ENCODE measurements around the gene P2RX7. TPM values are rescaled to one million over a fixed set of nuclear protein-coding genes. Genes with fewer than 3 reads are reported as not detected.

Gene P2RX7
- polyA plus RNA-seq, 2 of the 4 experiments (the other 2 are of a cell fraction) = 0.03 TPM; not detected in 1

DNA sequence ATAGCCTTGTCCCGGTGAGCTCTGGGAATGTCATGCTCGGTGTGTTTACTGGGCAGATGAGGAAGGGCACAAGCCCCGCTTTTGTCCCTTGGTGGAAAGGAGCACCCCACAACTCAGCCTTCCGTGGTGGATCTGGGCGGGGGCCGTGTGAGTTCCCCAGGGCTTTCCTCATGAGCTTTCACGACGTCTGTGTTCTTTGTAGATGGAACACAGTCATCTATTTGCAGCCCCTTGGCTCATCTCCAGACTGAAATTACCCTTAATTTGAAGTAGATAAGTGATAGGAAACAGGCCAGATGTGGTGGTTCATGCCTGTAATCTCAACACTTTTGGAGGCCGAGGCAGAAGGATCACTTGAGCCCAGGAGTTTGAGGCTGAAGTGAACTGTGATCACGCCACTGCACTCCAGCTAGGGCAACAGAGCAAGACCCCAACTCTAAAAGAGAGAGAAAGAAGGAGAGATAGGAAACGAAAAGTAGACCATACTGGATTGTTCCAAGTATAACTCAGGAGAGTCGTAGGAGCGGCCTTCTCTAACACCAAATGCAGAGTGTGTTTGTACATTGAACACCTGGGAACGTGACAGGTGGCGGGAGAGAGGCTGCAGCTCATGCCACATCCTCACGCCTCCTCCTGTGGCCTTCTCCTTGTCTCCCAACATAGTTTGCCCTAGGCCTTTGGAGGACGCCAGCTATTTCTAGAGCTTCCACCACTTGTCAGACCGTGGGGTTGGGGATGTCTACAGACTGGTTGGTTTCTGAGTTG lies 86.1 kb downstream of the P2RX7 start:
- no peaks in the 10 kb centered on the region for H3K9me3 ChIP-seq
- DNase-seq (ENCODE audit: low read depth in 1 of 2, low spot score in 1 of 2) (no peak), ATAC-seq (no peak), FAIRE-seq (no peak)
- peaks cover 30% of the 10 kb centered on the region for H3K4me1 ChIP-seq
- WGBS (ENCODE audit: missing lambda C conversion rate) = 85% methylated on average over 18 of the region's 18 CpGs
- CTCF ChIA-PET = interaction anchor here (0.6 to 4.6 kb wide), 3 partner anchors 11 to 303 kb away, joined by 3 to 29 read pairs (median 4); no protein-coding TSS in a partner anchor
- H3K27ac ChIP-seq = no peak overlapping the region
- TF ChIP-seq RCOR1 (IDR thresholded peaks at IDR 0.05; ENCODE audit: low read depth, low read length) = no peak
- no peak for TF ChIP-seq FOSB (CRISPR knock-in tag; IDR thresholded peaks at IDR 0.05)
- no peak for TF ChIP-seq JUN (IDR thresholded peaks at IDR 0.05)
- no peak for TF ChIP-seq FOXS1 (CRISPR knock-in tag; IDR thresholded peaks at IDR 0.05)
- TF ChIP-seq MAFK (IDR thresholded peaks at IDR 0.05; ENCODE audit: partially characterized antibody) = no peak
- TF ChIP-seq, protein P1, sequence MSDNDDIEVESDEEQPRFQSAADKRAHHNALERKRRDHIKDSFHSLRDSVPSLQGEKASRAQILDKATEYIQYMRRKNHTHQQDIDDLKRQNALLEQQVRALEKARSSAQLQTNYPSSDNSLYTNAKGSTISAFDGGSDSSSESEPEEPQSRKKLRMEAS (IDR thresholded peaks at IDR 0.05) = no peak
- no peak overlapping the region for H3K4me3 ChIP-seq
- H3K4me2 ChIP-seq = no peak overlapping the region
- POLR2A ChIA-PET = no interaction called here

DNA sequence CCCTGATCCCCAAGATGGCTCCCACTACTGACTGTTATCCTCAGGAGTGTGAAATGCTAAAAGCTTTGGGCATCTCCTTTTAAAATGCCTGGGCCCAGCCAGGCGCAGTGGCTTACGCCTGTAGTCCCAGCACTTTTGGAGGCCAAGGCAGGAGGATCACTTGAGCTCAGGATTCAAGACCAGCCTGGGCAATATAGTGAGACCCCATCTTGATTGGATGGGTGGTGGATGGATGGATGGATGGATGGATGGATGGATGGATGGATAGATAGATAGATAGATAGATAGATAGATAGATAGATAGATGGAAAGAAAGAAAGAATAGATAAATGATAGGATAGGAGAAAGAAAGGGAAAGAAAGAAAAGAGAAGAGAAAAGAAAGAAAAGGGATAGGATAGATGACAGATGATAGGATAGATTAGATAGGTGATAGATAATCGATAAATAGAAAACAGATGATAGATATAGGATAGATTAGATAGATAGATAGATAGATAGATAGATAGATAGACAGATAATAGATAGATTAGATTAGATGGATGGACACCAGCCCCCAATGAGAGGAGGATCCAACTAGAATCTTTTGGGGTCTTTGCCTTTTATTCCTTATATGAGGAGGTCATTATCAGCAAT lies 86.8 kb downstream of the P2RX7 start:
- FAIRE-seq = no peak
- no peaks in the 10 kb centered on the region for H3K9me3 ChIP-seq
- POLR2A ChIA-PET = no interaction called here

DNA sequence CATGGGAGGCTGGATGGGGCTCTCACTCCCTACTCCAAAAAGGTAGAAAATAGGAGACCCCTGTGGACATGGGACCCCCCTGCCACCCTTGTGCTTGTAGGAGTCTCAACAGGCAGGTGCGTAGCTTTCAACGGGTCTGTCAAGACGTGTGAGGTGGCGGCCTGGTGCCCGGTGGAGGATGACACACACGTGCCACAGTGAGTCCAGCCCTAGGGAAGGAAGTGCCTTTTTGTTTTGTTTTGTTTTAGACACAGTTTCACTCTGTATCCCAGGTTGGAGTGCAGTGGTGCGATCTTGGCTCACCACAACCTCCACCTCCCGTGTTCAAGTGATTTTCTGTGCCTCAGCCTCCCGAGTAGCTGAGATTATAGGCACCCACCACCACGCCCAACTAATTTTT lies 90.2 kb downstream of the P2RX7 start:
- POLR2A ChIA-PET = no interaction called here
- no peak overlapping the region for H3K27ac ChIP-seq
- no peak for ATAC-seq
- no peak for FAIRE-seq
- no peaks in the 10 kb centered on the region for H3K9me3 ChIP-seq
- no peak overlapping the region for H3K4me3 ChIP-seq
- no peak for TF ChIP-seq FOXS1 (CRISPR knock-in tag; IDR thresholded peaks at IDR 0.05)
- TF ChIP-seq HOXB13 (CRISPR knock-in tag; IDR thresholded peaks at IDR 0.05; ENCODE audit: low read depth) = no peak
- no peak for TF ChIP-seq HOXB5 (CRISPR knock-in tag; IDR thresholded peaks at IDR 0.05)
- no peak for TF ChIP-seq HEYL (CRISPR knock-in tag; IDR thresholded peaks at IDR 0.05)
- TF ChIP-seq PHF8 (IDR thresholded peaks at IDR 0.05; ENCODE audit: borderline replicate concordance, low read depth) = no peak
- no peak for TF ChIP-seq GATA3 (IDR thresholded peaks at IDR 0.05; ENCODE audit: borderline replicate concordance)
- H3K4me2 ChIP-seq = no peak overlapping the region
- 93% methylated on average over 10 of the region's 10 CpGs for WGBS (ENCODE audit: missing lambda C conversion rate)
- CTCF ChIA-PET = interaction anchor here (2.1 kb wide), 1 partner anchor 91 kb away, joined by 4 read pairs; no protein-coding TSS in a partner anchor
- no peaks in the 10 kb centered on the region for H3K4me1 ChIP-seq
- no peak for DNase-seq (ENCODE audit: low read depth in 1 of 2, low spot score in 1 of 2)

More for the DNA sequence above, 86.8 kb downstream of the P2RX7 start:
- Histone ChIP-seq H3K27ac (no peak overlapping the region), H3K4me1 (peaks cover 24% of the 10 kb centered on the region), H3K4me2 (no peak overlapping the region), H3K4me3 (no peak overlapping the region)
- ATAC-seq (no peak), DNase-seq (ENCODE audit: low read depth in 1 of 2, low spot score in 1 of 2) (no peak)
- WGBS (ENCODE audit: missing lambda C conversion rate) = 88% methylated on average over 3 of the region's 3 CpGs
- CTCF ChIA-PET = interaction anchor here (4.6 kb wide), 1 partner anchor 10 kb away, joined by 29 read pairs; no protein-coding TSS in a partner anchor
- TF ChIP-seq HOXB5 (CRISPR knock-in tag; IDR thresholded peaks at IDR 0.05) = no peak
- no peak for TF ChIP-seq RCOR1 (IDR thresholded peaks at IDR 0.05; ENCODE audit: low read depth, low read length)
- TF ChIP-seq FOSL2 (IDR thresholded peaks at IDR 0.05) = no peak
- TF ChIP-seq FOSL2 (CRISPR knock-in tag; IDR thresholded peaks at IDR 0.05) = no peak
- no peak for TF ChIP-seq ZC3H11A (IDR thresholded peaks at IDR 0.05)
- TF ChIP-seq, protein P2, sequence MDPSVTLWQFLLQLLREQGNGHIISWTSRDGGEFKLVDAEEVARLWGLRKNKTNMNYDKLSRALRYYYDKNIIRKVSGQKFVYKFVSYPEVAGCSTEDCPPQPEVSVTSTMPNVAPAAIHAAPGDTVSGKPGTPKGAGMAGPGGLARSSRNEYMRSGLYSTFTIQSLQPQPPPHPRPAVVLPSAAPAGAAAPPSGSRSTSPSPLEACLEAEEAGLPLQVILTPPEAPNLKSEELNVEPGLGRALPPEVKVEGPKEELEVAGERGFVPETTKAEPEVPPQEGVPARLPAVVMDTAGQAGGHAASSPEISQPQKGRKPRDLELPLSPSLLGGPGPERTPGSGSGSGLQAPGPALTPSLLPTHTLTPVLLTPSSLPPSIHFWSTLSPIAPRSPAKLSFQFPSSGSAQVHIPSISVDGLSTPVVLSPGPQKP (IDR thresholded peaks at IDR 0.05; ENCODE audit: low read depth, low read length) = no peak
- no peak for TF ChIP-seq MAFK (IDR thresholded peaks at IDR 0.05; ENCODE audit: partially characterized antibody)
- no peak for TF ChIP-seq EHMT2 (IDR thresholded peaks at IDR 0.05; ENCODE audit: low read depth)
- TF ChIP-seq, protein P3, sequence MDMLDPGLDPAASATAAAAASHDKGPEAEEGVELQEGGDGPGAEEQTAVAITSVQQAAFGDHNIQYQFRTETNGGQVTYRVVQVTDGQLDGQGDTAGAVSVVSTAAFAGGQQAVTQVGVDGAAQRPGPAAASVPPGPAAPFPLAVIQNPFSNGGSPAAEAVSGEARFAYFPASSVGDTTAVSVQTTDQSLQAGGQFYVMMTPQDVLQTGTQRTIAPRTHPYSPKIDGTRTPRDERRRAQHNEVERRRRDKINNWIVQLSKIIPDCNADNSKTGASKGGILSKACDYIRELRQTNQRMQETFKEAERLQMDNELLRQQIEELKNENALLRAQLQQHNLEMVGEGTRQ (IDR thresholded peaks at IDR 0.05) = no peak
- no peak for TF ChIP-seq MAZ (IDR thresholded peaks at IDR 0.05; ENCODE audit: borderline replicate concordance, low read depth, low read length)
- no peak for TF ChIP-seq JUNB (IDR thresholded peaks at IDR 0.05)
- TF ChIP-seq, protein P4, sequence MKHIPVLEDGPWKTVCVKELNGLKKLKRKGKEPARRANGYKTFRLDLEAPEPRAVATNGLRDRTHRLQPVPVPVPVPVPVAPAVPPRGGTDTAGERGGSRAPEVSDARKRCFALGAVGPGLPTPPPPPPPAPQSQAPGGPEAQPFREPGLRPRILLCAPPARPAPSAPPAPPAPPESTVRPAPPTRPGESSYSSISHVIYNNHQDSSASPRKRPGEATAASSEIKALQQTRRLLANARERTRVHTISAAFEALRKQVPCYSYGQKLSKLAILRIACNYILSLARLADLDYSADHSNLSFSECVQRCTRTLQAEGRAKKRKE (CRISPR knock-in tag; IDR thresholded peaks at IDR 0.05; ENCODE audit: low read depth) = no peak
- TF ChIP-seq ZFP36 (IDR thresholded peaks at IDR 0.05; ENCODE audit: borderline replicate concordance, partially characterized antibody) = no peak
- no peak for TF ChIP-seq CHD4 (IDR thresholded peaks at IDR 0.05; ENCODE audit: borderline replicate concordance)
- TF ChIP-seq HOXA7 (CRISPR knock-in tag; IDR thresholded peaks at IDR 0.05) = no peak
